HCT116 (cell line): ENCODE measurements around the gene TTYH3. TPM values are rescaled to one million over a fixed set of nuclear protein-coding genes. Genes with fewer than 3 reads are reported as not detected.
A peak's percentile ranks its signal among the peaks of the same experiment; 100 is the strongest.

Experiments used
- ATAC-seq: fragments of 200-7000 bp; cut with Tn5 transposase; 2 replicates; pipeline ENCODE4 v1.9.1; 2020; ENCODE audit warnings: mild to moderate bottlenecking, moderate library complexity
- BruUV-seq: library from RNA; stranded (reverse); fragments of 400-500 nt; replicated peaks from 2 replicates; lab custom pipeline; 2021; lab: Mats Ljungman, UMichigan
- CTCF ChIA-PET: fragments of 300-600 bp; sonication (Branson Sonifier 250); formaldehyde crosslinking; loops from one replicate; lab custom pipeline; 2021; ENCODE audit warnings: antibody characterized with exemption; lab: Charles Lee
- POLR2A ChIA-PET: fragments of 300-600, 350-600 bp; sonication (Branson Sonifier 250); formaldehyde crosslinking; loops from one replicate; lab custom pipeline; 2021; ENCODE audit warnings: antibody characterized with exemption; lab: Charles Lee
- RAD21 ChIA-PET, 2 experiments: fragments of 300-600 bp; sonication (Branson Sonifier 250); formaldehyde crosslinking; loops; one replicate each; lab custom pipeline; 2023; ENCODE audit warnings: low total read pairs in 2 of 2; ENCODE audit not compliant: uncharacterized antibody in 2 of 2, unreplicated experiment in 2 of 2, low non-redundant PET in 1 of 2; lab: Charles Lee
- DNase-seq: peaks from one replicate; pipeline ENCODE4 v3.0.0-alpha.2; 2010; ENCODE audit warnings: low read depth, low spot score
- H2AFZ ChIP-seq: fragments of 200-600 bp; shearing (Covaris generic), sonication (generic); 2 replicates; pipeline ENCODE4 v1.6.1; 2017; ENCODE audit warnings: low read depth, mixed run types, mixed read lengths, antibody characterized with exemption, low read length; ENCODE audit not compliant: poor library complexity, severe bottlenecking
- H3K27ac ChIP-seq: 2 replicates; pipeline ENCODE4 v1.5.1; 2012; ENCODE audit warnings: low read depth, low read length
- H3K27me3 ChIP-seq: fragments of 200-600 bp; sonication (generic); 2 replicates; pipeline ENCODE4 v1.6.1; 2016; ENCODE audit warnings: mixed run types, low read length, mixed read lengths; ENCODE audit not compliant: insufficient read depth
- H3K36me3 ChIP-seq, 2 experiments: fragments of 200-500 bp in 1 of 2; fragments of 200-600 bp in 1 of 2; sonication (Bioruptor generic) in 1 of 2; sonication (generic) in 1 of 2; 2 replicates each; pipeline versions ENCODE4 v1.5.1 to v1.6.1; 2014 to 2016; ENCODE audit warnings: low read length in 2 of 2, inconsistent platforms in 1 of 2, mixed read lengths in 1 of 2, mixed run types in 1 of 2; ENCODE audit not compliant: insufficient read depth in 2 of 2, control insufficient read depth in 1 of 2
- H3K4me1 ChIP-seq, 2 experiments: fragments of 200-600 bp in 1 of 2; sonication (generic) in 1 of 2; 2 replicates each; pipeline versions ENCODE4 v1.5.1 to v1.6.1; 2012 to 2017; ENCODE audit warnings: low read length in 2 of 2, inconsistent platforms in 1 of 2, mild to moderate bottlenecking in 1 of 2, mixed read lengths in 1 of 2, mixed run types in 1 of 2, moderate library complexity in 1 of 2; ENCODE audit not compliant: insufficient read depth in 2 of 2, control insufficient read depth in 1 of 2
- H3K4me2 ChIP-seq: fragments of 200-600 bp; sonication (generic); 2 replicates; pipeline ENCODE4 v1.6.1; 2017; ENCODE audit warnings: mixed run types, low read length, mixed read lengths
- H3K4me3 ChIP-seq, 2 experiments: fragments of 200-600 bp in 1 of 2; sonication (generic) in 1 of 2; replicated peaks in 1 of 2; 2 replicates each; pipeline ENCODE4 v1.5.1; 2011 to 2016; ENCODE audit warnings: low read length in 2 of 2, control low read depth in 1 of 2, low read depth in 1 of 2, mild to moderate bottlenecking in 1 of 2, mixed read lengths in 1 of 2, mixed run types in 1 of 2
- H3K79me2 ChIP-seq: fragments of 200-600 bp; sonication (generic); 2 replicates; pipeline ENCODE4 v1.6.1; 2017; ENCODE audit warnings: mild to moderate bottlenecking, mixed run types, low read length, moderate library complexity, mixed read lengths; ENCODE audit not compliant: insufficient read depth
- H3K9ac ChIP-seq: fragments of 200-600 bp; sonication (generic); 2 replicates; pipeline ENCODE4 v1.6.1; 2016; ENCODE audit warnings: low read length, mixed read lengths
- H3K9me2 ChIP-seq: fragments of 200-600 bp; sonication (generic), shearing (Covaris generic); 2 replicates; pipeline ENCODE4 v1.6.1; 2017; ENCODE audit warnings: mixed run types, mild to moderate bottlenecking, moderate library complexity; ENCODE audit not compliant: insufficient read depth
- H3K9me3 ChIP-seq, 2 experiments: fragments of 200-500 bp in 1 of 2; fragments of 200-600 bp in 1 of 2; sonication (Bioruptor generic) in 1 of 2; sonication (generic) in 1 of 2; 2 replicates each; pipeline ENCODE4 v1.6.1; 2014 to 2017; ENCODE audit warnings: low read length in 2 of 2, mixed read lengths in 2 of 2, inconsistent platforms in 1 of 2, low read depth in 1 of 2, mild to moderate bottlenecking in 1 of 2, mixed run types in 1 of 2, moderate library complexity in 1 of 2; ENCODE audit not compliant: control insufficient read depth in 1 of 2, insufficient read depth in 1 of 2
- H4K20me1 ChIP-seq: fragments of 200-600 bp; sonication (generic), shearing (Covaris generic); 2 replicates; pipeline ENCODE4 v1.6.1; 2017; ENCODE audit warnings: mixed run types, mild to moderate bottlenecking, moderate library complexity; ENCODE audit not compliant: insufficient read depth
- CBX3 ChIP-seq: IDR thresholded peaks from 2 replicates; pipeline ENCODE4 v1.6.1; 2012; ENCODE audit warnings: low read depth
- CTCF ChIP-seq, 3 experiments: fragments of 200-600 bp in 1 of 3; sonication (generic) in 1 of 3; IDR thresholded peaks in 2 of 3; conservative IDR thresholded peaks in 1 of 3; 2 replicates each; pipeline ENCODE4 v1.5.1; 2012 to 2017; ENCODE audit warnings: low read depth in 2 of 3, low read length in 2 of 3, antibody characterized with exemption in 1 of 3, borderline replicate concordance in 1 of 3, control low read depth in 1 of 3, mild to moderate bottlenecking in 1 of 3, mixed read lengths in 1 of 3, mixed run types in 1 of 3, moderate library complexity in 1 of 3; ENCODE audit not compliant: insufficient read depth in 1 of 3
- EGR1 ChIP-seq: IDR thresholded peaks from 2 replicates; pipeline ENCODE4 v1.6.1; 2012; ENCODE audit warnings: low read depth
- ELF1 ChIP-seq: IDR thresholded peaks from 2 replicates; pipeline ENCODE4 v1.6.1; 2012; ENCODE audit warnings: low read depth, borderline replicate concordance
- EZH2phosphoT487 ChIP-seq: fragments of 200-600 bp; IDR thresholded peaks from 2 replicates; pipeline ENCODE4 v1.6.1; 2018; ENCODE audit warnings: antibody characterized with exemption, borderline replicate concordance
- FOSL1 ChIP-seq: IDR thresholded peaks from 2 replicates; pipeline ENCODE4 v1.6.1; 2012; ENCODE audit warnings: low read depth
- JUND ChIP-seq: IDR thresholded peaks from 2 replicates; pipeline ENCODE4 v1.6.1; 2012
- MAX ChIP-seq: IDR thresholded peaks from 2 replicates; pipeline ENCODE4 v1.6.1; 2012
- POLR2A ChIP-seq: IDR thresholded peaks from 2 replicates; pipeline ENCODE4 v1.7.0; 2011; ENCODE audit warnings: borderline replicate concordance; ENCODE audit not compliant: insufficient read depth, insufficient read length; ENCODE audit errors: extremely low read depth
- POLR2AphosphoS5 ChIP-seq: IDR thresholded peaks from 2 replicates; pipeline ENCODE4 v1.6.1; 2011; ENCODE audit warnings: mild to moderate bottlenecking, low read depth, low read length, moderate library complexity
- RAD21 ChIP-seq: IDR thresholded peaks from 2 replicates; pipeline ENCODE4 v1.6.1; 2012; ENCODE audit warnings: low read depth, mild to moderate bottlenecking
- SIN3A ChIP-seq: IDR thresholded peaks from 2 replicates; pipeline ENCODE4 v1.6.1; 2012; ENCODE audit warnings: low read depth
- TCF7L2 ChIP-seq: IDR thresholded peaks from 2 replicates; pipeline ENCODE4 v1.7.0; 2011; ENCODE audit warnings: borderline replicate concordance, inconsistent platforms; ENCODE audit not compliant: insufficient read depth, insufficient read length; ENCODE audit errors: extremely low read depth
- YY1 ChIP-seq: IDR thresholded peaks from 2 replicates; pipeline ENCODE4 v1.6.1; 2011; ENCODE audit warnings: low read length, low read depth, moderate library complexity, mild to moderate bottlenecking; ENCODE audit not compliant: insufficient replicate concordance; ENCODE audit errors: extremely low read depth
- ZFX ChIP-seq: fragments of 450-650 bp; IDR thresholded peaks from 2 replicates; pipeline ENCODE4 v1.6.1; 2017
- ZNF274 ChIP-seq: fragments of 200-500 bp; sonication (Bioruptor generic); IDR thresholded peaks from 2 replicates; pipeline ENCODE4 v1.6.1; 2014; ENCODE audit warnings: mild to moderate bottlenecking, low read depth, low read length, inconsistent platforms
- intact Hi-C: fragments of 100-400 bp; cut with micrococcal nuclease; formaldehyde crosslinking; loops from 2 replicates; pipeline ENCODE4 v1.10.0; 2022
- total RNA-seq: library from RNA; stranded (reverse); gene quantifications from one replicate; pipeline ENCODE4 v1.2.1, GENCODE V29; 2021; ENCODE audit not compliant: unreplicated experiment

TTYH3 gene
- total RNA-seq, 1 experiment from 2014 or later = 40.3 TPM

DNA sequence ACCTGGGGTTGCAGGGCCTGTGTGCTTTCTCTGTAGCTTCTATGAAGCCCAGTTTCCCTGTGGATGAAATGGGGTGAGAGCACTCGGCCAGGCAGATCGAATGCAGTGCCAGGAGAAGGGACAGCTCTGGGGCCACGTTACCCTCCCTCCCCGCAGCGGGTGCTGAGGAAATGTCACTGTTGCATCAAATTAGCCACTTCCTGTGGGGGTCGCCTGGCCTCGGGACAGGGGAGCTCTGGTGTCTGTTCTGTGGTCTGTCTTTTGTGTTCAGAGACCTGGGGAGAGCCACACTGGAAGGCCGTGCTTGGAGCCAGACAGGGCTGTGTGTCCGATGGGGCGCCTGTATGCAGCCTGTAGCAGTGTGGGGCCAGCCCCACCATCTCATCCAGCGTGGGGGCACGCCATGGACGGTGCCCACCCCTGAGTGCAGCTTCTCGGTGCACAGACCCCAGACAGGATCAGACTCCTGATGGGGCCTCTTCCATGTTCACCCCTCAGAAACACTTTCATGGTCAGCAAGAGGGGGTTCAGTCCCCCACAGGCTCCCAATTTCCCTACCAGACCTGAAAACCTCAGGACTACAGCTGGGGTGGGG lies 13.6 kb downstream of the TTYH3 start:
- Histone ChIP-seq H3K27ac (no peak overlapping the region), H3K9me3 (no peaks in the 10 kb centered on the region), H4K20me1 (no peaks in the 10 kb centered on the region), H3K79me2 (no peaks in the 10 kb centered on the region), H3K4me3 (no peak overlapping the region), H3K9ac (no peak overlapping the region), H3K4me2 (no peak overlapping the region), H2AFZ (no peak overlapping the region), H3K9me2 (no peaks in the 10 kb centered on the region), H3K36me3 (no peaks in the 10 kb centered on the region), H3K4me1 (peaks cover 17 to 25% of the 10 kb centered on the region in 2 experiments), H3K27me3 (no peaks in the 10 kb centered on the region)
- RAD21 ChIA-PET = no interaction called here
- ATAC-seq = no peak
- no peak for DNase-seq
- CTCF ChIA-PET = no interaction called here
- BruUV-seq = no TSS peak
- POLR2A ChIA-PET = no interaction called here
- no peak for TF ChIP-seq POLR2AphosphoS5
- TF ChIP-seq ELF1 = no peak
- TF ChIP-seq SIN3A = no peak
- TF ChIP-seq FOSL1 = no peak
- no peak for TF ChIP-seq ZFX
- intact Hi-C loops = no loop called here

- DNase-seq = no peak
- TF ChIP-seq ELF1 (no peak), YY1 (no peak), EGR1 (no peak), CTCF (IDR thresholded peaks at IDR 0.05 in 2 of 3, conservative IDR thresholded peaks at IDR 0.05 in 1 of 3; ENCODE audit: borderline replicate concordance in 1 of 3, insufficient read depth in 1 of 3, low read depth in 2 of 3, low read length in 2 of 3) (no peak), ZFX (no peak), MAX (no peak), CBX3 (no peak), EZH2phosphoT487 (no peak), FOSL1 (no peak), TCF7L2 (no peak), JUND (no peak), RAD21 (no peak), ZNF274 (no peak), POLR2A (no peak)
- ChIA-PET CTCF (no interaction called here), RAD21 (no interaction called here), POLR2A (no interaction called here)
- H3K4me3 ChIP-seq = peak overlapping the region; percentile 35 to 40; a peak in 3 of 4 replicates
- ATAC-seq = peak; percentile 26
- no peaks in the 10 kb centered on the region for H3K79me2 ChIP-seq
- no peaks in the 10 kb centered on the region for H3K36me3 ChIP-seq
- H3K4me2 ChIP-seq = peak overlapping the region; percentile 80
- no peaks in the 10 kb centered on the region for H3K9me2 ChIP-seq
- H3K27ac ChIP-seq = peak overlapping the region; percentile 56
- H3K9me3 ChIP-seq = no peaks in the 10 kb centered on the region
- no TSS peak for BruUV-seq
- peaks cover 13 to 25% of the 10 kb centered on the region in 2 experiments for H3K4me1 ChIP-seq
- H3K9ac ChIP-seq = peak overlapping the region; percentile 60
- intact Hi-C loops = no loop called here
- H4K20me1 ChIP-seq = no peaks in the 10 kb centered on the region
- H3K27me3 ChIP-seq = no peaks in the 10 kb centered on the region
- no peak overlapping the region for H2AFZ ChIP-seq
Measured at GRCh38 chr7:2646336-2646679, 14.5 kb downstream of the TTYH3 start.
